ENCODE results near the gene MUC5AC. TPM values are rescaled to one million over a fixed set of nuclear protein-coding genes. Genes with fewer than 3 reads are reported as not detected.

MUC5AC gene
- total RNA-seq, 1 donor from 2014 or later: not detected

GRCh38 chr11:1120532-1121330 is 37.0 kb upstream of the MUC5AC start:
- no peaks in the 10 kb centered on the region for H3K36me3 Mint-ChIP-seq (ENCODE audit: insufficient read depth)
- peaks cover 4% of the 10 kb centered on the region for H3K4me1 Mint-ChIP-seq (ENCODE audit: low read depth)
- no peak overlapping the region for H3K27ac Mint-ChIP-seq
- no peak overlapping the region for H3K4me3 Mint-ChIP-seq (ENCODE audit: low read depth)
- peak; percentile 8 for DNase-seq (ENCODE audit: low spot score, unreplicated experiment)
- H3K9me3 Mint-ChIP-seq (ENCODE audit: low read depth): peaks cover 5% of the 10 kb centered on the region
- no peak for TF ChIP-seq CTCF (IDR thresholded peaks at IDR 0.05; ENCODE audit: unreplicated experiment)
- H3K27me3 Mint-ChIP-seq: peaks cover 25% of the 10 kb centered on the region

GRCh38 chr11:1121331-1121812 is 36.4 kb upstream of the MUC5AC start:
- no peak for TF ChIP-seq CTCF (IDR thresholded peaks at IDR 0.05; ENCODE audit: unreplicated experiment)
- Mint-ChIP-seq H3K9me3 (ENCODE audit: low read depth) (peaks cover 5% of the 10 kb centered on the region), H3K27me3 (peaks cover 23% of the 10 kb centered on the region), H3K4me1 (ENCODE audit: low read depth) (peaks cover 4% of the 10 kb centered on the region), H3K36me3 (ENCODE audit: insufficient read depth) (no peaks in the 10 kb centered on the region), H3K4me3 (ENCODE audit: low read depth) (no peak overlapping the region), H3K27ac (no peak overlapping the region)
- DNase-seq (ENCODE audit: low spot score, unreplicated experiment): peak; percentile 9

GRCh38 chr11:1121813-1122663 is 35.7 kb upstream of the MUC5AC start:
- Mint-ChIP-seq H3K27ac (no peak overlapping the region), H3K27me3 (peaks cover 19% of the 10 kb centered on the region), H3K4me3 (ENCODE audit: low read depth) (no peak overlapping the region), H3K4me1 (ENCODE audit: low read depth) (peaks cover 4% of the 10 kb centered on the region), H3K9me3 (ENCODE audit: low read depth) (peaks cover 5% of the 10 kb centered on the region), H3K36me3 (ENCODE audit: insufficient read depth) (no peaks in the 10 kb centered on the region)
- TF ChIP-seq CTCF (IDR thresholded peaks at IDR 0.05; ENCODE audit: unreplicated experiment): no peak
- peak; percentile 9 for DNase-seq (ENCODE audit: low spot score, unreplicated experiment)

GRCh38 chr11:1122664-1123002 is 35.1 kb upstream of the MUC5AC start:
- DNase-seq (ENCODE audit: low spot score, unreplicated experiment): no peak
- no peak for TF ChIP-seq CTCF (IDR thresholded peaks at IDR 0.05; ENCODE audit: unreplicated experiment)
- Mint-ChIP-seq H3K27me3 (peaks cover 19% of the 10 kb centered on the region), H3K27ac (no peak overlapping the region), H3K4me3 (ENCODE audit: low read depth) (no peak overlapping the region), H3K4me1 (ENCODE audit: low read depth) (peaks cover 4% of the 10 kb centered on the region), H3K36me3 (ENCODE audit: insufficient read depth) (no peaks in the 10 kb centered on the region), H3K9me3 (ENCODE audit: low read depth) (peaks cover 5% of the 10 kb centered on the region)

GRCh38 chr11:1123970-1124369 is 33.8 kb upstream of the MUC5AC start:
- Mint-ChIP-seq H3K27ac (no peak overlapping the region), H3K4me3 (ENCODE audit: low read depth) (no peak overlapping the region)

More at GRCh38 chr11:1123970-1124369, 33.8 kb upstream of the MUC5AC start:
- DNase-seq (ENCODE audit: low spot score, unreplicated experiment): peak; percentile 7
- Mint-ChIP-seq H3K27me3 (peaks cover 19% of the 10 kb centered on the region), H3K36me3 (ENCODE audit: insufficient read depth) (no peaks in the 10 kb centered on the region), H3K9me3 (ENCODE audit: low read depth) (peaks cover 5% of the 10 kb centered on the region), H3K4me1 (ENCODE audit: low read depth) (peaks cover 3% of the 10 kb centered on the region)
- TF ChIP-seq CTCF (IDR thresholded peaks at IDR 0.05; ENCODE audit: unreplicated experiment): no peak

Data from progenitor cell of endocrine pancreas (in vitro differentiated cells).